Fibroblast of peridontal ligament (primary cell): ENCODE measurements around the gene CRY1.
A peak's percentile ranks its signal among the peaks of the same experiment; 100 is the strongest.

Experiments
- DNase-seq: peaks from one replicate; pipeline ENCODE4 v3.0.0-alpha.2; 2010; ENCODE audit errors: extremely low read depth

CRY1 gene

DNA sequence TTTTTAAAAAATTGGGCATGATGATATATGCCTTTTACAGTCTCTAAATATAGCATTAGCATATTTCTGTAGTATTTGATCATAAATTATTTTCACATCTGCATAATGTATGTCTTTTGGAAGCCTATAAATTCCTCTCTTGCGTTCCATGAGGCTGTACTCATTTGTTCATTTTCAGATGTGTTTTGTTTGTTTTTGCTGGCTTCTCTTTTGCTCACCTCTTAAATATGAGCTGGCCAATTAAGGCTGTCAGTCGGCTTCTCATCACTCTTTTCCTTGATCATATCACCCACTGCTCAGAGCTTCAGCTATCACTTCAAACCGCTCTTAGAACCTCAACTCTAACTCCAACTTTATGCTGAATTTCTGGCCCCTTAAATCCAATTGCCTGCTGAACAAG is 131.1 kb downstream of the CRY1 start:
- no peak for DNase-seq

DNA sequence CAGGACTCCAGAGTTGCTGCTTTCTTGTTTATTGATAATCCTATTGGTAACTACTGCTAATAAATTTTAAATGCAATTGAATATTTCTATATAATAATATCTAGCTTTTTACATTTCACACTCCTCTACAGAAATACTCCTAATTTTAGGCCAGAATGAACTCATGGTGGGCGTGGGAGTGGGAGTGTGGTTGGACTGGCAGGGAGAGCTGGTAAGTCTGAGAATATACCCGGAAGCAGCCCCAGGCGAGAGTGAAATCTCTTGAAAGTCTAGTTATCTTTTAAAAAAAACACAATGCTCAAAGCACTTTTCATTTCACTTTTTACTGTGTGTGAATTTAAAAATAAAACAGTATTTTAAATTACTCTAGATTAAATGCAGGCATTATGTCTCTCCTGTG is 132.9 kb downstream of the CRY1 start:
- no peak for DNase-seq

DNA sequence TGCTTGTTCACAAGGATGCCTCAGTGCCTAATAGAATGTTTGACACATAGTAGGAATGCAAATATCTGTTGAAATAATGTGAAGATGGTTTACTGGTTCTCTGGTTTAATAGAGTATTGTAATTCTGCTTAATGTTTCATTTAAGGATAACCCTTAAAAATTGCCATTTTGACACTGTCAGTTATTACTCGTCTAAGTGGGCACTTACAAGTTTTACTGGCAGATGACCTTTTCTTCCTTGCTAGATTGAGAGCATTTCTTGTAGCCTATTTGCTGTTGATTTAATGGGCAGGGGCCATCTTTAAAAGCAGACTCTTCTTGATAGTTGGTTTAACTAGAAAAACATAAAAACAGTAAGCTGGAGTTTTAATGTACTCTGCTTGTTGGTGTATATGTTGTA is 135.8 kb downstream of the CRY1 start:
- DNase-seq = peak; percentile 37

DNA sequence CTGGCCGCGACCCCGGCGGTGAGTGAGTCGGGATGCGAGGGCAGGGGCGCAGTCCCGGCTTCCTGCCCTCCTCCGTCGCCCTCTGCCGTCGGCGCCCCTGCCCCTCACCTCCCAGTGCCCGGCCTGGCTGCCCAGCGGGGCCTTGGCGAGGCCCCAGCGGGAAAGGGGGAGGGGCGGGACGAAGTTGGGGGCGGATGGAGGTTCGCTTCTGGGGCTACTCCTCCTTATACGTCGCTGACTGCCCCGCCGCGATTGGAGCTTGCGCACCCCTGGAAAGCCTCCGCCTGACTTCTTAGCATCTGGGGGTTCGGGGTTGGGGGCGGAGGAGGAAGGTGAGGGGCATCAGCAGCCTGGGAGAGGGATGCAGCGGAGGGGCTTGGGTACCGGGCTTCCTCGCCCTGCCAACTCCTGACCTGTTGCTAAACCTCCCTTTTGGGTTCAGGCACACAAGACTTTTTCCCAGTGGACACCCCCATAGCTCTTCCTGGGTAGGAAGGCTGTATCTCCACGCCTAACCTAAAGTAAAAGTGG is 137.2 kb downstream of the CRY1 start:
- peak; percentile 65 for DNase-seq

DNA sequence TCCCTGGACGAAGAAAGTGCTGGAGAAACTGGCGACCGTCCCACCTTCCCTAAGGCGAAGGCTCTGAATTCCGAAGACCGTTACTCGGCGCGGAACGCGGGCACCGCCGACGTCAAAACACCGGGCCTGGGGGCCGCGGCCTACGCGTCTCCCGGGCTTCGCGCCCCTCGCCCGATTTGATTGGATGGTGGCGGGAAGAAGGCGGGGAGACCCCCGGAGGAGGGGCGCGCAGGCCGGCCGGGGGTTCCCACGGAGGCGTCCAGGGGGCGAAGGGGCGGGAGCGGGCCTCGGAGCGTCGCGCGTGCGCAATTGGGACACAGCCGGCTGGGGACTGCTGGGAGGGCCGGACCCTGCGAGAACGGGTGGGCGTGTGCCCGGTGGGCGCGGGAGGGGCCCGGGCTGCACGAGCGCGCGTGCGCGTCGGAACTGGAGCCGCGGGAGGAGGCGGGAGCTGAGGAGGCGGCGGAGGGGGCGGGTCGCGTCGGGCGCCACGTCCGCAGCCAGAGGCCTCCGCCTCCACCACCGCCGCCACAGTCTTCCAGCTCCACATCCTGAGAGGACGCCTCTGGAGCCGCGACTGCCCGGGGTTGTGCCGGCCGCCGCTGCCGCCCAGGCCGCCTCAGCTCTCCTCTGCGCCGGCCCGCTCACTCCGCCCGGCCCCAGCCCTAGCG is 137.8 kb downstream of the CRY1 start, which contains the start of gene TMEM263:
Gene TMEM263 (plus strand): TSS at position 531 of the 671 bp plus-strand sequence. CDS start 11,210 bp downstream, outside the sequence.
- peak; percentile 94 for DNase-seq

DNA sequence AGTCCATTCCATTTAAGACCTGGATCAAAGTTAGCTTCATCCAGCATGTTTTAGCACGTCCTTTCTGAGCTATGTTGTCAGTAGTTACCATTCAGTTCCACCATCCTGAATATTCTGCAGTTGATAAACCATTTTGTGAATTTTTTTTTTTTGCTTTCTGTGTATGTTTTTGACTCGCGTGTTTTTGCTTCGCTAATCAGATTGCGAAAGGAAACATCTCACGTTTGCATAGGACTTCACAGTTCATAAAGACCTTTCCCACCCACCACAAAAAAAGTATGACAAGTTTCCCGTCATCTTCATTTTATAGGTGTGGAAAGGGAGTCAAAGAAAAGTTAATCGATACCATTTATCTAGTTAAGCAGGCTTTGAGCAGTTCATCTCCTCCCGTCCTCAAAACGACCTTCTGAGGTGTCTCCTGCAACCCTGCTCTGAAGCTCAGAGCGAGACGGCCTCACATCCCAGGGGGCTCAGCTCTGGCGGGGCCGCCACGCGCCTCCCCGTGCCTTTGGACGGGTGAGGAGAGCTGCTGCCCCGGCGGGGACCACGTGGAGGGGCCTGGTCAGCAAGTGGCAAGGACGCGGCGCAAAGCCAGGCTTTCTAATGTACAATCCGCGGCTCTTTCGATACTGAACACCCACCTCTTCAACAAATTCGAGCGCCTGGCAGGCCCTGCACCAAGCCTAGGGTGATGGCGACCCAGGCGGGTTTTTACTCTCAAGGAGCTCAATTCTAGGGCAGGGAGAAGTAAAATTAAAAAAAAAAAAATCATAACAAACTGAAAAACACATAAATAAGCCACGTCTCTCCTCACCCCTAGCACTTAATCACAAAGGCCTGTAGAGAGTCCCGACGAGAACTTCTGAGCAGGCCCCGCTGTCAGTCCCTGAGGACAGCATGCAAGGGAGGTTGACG is 138.6 kb downstream of the CRY1 start:
- no peak for DNase-seq

DNA sequence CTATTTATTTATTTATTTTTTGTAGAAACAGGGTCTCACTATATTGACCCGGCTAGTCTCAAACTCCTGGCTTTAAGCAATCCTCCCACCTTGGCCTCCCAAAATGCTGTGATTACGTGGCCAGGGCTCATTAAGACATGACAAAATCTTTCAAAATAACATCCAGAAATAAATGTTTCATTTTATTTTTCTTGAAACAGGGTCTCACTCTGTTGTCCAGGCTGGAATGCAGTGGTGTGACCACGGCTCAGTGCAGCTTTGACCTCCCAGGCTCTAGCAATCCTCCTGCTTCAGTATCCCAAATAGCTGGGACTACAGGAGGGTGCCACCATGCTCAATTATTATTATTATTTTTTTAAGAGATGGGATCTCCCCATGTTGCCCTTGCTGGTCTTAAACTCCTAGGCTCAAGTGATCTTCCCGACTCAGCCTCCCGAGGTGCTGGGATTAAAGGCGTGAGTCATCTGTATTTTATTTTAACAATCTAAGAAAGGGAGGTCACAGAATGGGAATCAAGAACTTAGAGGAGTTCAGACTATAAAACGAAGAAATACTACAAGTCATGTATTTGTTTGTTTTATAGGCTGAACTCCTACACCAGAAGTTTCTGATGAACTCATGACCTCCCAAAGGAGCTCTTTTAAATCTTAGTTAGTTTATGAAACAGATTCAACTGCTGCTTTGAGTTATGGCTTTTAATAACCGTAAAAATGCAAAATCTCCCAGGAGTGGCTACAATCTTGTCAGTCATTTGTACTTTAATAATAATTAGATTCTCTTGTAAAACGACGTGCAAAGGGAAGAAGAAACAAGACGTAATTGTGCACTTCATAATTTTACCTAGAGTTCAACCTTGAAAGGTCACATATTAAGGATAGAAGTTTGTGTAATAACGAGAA is 139.7 kb downstream of the CRY1 start:
- peak; percentile 25 for DNase-seq

DNA sequence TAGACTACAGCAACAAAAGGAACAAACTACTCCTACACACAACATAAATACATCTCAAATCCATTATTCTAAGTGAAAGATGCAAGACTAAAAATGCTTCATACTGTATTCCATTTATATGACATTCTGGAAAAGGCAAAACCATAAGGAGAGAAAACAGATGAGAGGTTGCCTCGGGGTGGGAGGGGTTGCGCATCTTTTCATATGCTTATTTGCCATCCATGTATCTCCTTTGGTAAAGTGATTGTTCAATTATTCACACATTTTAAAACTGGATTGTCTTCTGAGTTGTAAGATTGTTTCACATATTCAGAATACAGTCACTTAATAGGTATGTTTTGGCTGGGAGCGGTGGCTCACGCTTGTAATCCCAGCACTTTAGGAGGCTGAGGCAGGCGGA is 142.8 kb downstream of the CRY1 start:
- DNase-seq = no peak

DNA sequence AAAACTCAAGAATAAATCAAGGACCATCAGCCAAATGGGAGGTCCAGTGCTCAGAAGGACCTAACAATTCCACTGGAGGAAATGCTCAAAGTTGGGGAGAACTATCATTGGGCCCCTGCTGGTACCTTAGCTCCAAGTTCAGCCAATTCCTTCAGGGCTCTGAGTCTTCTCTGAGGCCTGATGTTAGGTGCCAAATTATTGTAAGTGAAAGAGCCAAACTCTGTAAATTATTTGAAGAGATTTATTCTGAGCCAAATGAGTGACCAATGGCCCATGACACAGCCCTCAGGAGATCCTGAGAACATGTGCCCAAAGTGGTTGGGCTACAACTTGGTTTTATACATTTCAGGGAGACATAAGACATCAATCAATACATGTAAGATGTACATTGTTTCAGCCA is 145.9 kb downstream of the CRY1 start:
- DNase-seq = no peak

DNA sequence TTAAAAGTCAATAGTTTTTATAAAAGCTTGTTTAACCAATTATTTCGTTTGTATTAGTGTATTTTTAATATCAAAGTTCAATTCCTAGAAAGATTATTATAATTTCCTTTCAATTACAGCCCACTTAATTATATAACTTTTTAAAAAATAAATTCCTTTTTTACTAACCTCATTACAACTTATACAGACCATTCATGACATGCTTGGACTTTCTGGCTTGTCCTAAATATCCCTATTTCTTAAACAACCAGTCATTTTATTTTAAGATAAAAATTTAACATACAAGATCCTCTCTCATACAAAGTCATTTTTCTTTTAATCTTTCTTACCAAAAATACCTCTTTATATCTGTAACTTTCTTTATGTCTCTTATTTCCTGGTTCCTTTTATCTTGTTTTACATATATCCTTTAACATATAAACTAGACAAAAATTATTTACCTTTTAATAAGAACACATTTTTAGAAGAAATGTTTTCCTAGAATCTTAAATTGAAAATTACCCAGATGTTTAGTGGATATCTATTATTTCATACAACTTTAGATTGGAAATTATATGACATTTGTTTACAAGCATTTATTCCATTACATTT is 148.0 kb downstream of the CRY1 start:
- DNase-seq = no peak

DNA sequence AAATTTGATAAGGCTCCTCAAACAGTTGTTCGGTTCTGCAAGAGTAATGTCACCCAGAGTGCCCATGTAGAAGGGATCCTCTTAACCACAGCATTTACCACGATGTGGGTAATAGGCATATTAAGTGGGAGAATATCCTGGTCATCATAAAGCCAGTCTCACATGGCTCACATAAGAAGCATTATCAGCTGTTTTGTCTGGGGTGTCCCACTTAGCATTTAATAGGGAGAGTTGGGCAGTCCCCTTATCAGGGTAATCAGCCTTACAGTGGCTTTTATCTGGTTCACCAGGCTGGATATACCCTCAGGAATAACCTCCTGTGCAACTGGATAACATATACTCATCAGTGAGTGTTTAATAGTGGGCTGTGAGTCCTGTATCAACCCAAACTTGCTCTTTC is 150.6 kb downstream of the CRY1 start:
- no peak for DNase-seq

DNA sequence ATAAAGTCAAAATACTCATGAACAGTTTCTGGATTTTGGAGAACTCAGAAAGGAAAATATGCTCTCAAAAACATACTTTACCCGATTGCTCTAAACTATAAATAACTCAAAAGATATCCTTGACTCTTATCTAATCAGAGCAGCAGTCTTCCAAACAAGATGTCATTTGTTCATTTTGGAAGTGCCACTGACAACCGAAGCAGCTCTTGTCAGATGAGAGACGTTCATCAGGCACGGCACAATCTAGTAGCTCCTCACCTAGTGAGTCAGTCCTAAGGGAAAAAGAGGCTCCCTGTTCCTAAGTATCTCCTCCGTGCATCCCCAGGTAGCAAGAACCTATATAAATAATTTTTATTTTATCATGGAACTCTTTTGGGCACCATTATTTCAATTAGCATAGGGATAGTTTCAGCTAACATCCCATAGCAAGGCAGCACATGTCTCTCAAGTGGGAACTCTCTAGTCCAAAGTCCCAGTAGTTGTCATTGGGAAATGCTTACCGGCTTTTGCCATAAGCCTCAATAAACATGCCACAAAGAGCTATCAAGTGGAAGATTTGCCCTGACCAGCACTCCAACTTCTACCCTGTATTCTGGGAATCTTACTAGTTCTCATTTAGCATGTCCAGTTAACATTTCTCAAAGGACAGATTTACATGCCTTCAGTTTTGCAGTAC is 151.7 kb downstream of the CRY1 start:
- no peak for DNase-seq
